ENCODE data around the gene MEX3B.
"Not testable (repeated sequence)": the region's sequence is repeated elsewhere in the genome, so short reads cannot be mapped to it uniquely, and the experiment has no call there.

Gene MEX3B

GRCh38 chr15:82014989-82015388 is 30.8 kb downstream of the MEX3B start:
- DNase-seq (ENCODE audit: low read depth in 1 of 2, low spot score in 1 of 2) = no peak

- no peak for DNase-seq (ENCODE audit: low read depth in 1 of 2, low spot score in 1 of 2)
These were observed 32.9 kb downstream of the MEX3B start for GRCh38 chr15:82012908-82013307.

DNA sequence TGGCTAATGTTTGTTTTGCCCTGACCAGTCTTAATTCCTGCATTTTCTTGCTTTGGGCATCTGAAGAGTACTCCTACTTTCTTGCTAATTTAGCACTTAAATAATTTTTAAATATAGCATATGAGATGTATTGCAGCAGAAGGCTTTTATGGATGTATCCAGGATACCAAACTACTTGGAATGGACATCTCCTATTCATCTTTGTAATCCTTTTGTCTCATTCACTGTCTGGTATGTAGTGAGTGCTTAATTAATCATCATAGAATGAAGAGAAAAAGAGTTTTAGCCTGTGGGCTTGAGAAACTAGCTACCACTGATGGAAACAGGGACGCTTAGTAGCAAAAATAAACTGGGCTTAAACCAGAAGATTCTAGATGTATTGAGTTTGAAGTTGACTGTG is 40.6 kb downstream of the MEX3B start:
- DNase-seq (ENCODE audit: low read depth in 1 of 2, low spot score in 1 of 2) = no peak

GRCh38 chr15:82003916-82004315 is 41.9 kb downstream of the MEX3B start:
- no peak for DNase-seq (ENCODE audit: low read depth in 1 of 2, low spot score in 1 of 2)

DNA sequence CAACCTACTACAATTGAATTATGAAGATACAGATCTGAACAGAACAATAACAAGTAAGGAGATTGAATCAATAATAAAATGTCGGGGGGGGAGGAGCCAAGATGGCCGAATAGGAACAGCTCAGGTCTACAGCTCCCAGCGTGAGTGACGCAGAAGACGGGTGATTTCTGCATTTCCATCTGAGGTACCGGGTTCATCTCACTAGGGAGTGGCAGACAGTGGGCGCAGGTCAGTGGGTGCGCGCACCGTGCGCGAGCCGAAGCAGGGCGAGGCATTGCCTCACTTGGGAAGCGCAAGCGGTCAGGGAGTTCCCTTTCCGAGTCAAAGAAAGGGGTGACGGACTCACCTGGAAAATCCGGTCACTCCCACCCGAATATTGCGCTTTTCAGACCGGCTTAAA is 50.7 kb downstream of the MEX3B start:
- not testable (repeated sequence) for DNase-seq (ENCODE audit: low read depth in 1 of 2, low spot score in 1 of 2)

- DNase-seq (ENCODE audit: low read depth in 1 of 2, low spot score in 1 of 2) = no peak
These were observed 53.3 kb downstream of the MEX3B start for GRCh38 chr15:81992523-81992922.

Data from activated T-helper 1 cell treated with anti-CD3 and anti-CD28 coated beads, Interleukin-2, amount 50 U/mL, for 16 hours (primary cell).